HG02610 (cell line): ENCODE measurements around the gene MICU2.

ENCODE experiments used
- ATAC-seq: cut with Tn5 transposase; IDR thresholded peaks from one replicate; pipeline ENCODE4 v1.9.1; 2021; ENCODE audit warnings: mild to moderate bottlenecking, moderate library complexity; ENCODE audit not compliant: unreplicated experiment

The MICU2 gene

DNA sequence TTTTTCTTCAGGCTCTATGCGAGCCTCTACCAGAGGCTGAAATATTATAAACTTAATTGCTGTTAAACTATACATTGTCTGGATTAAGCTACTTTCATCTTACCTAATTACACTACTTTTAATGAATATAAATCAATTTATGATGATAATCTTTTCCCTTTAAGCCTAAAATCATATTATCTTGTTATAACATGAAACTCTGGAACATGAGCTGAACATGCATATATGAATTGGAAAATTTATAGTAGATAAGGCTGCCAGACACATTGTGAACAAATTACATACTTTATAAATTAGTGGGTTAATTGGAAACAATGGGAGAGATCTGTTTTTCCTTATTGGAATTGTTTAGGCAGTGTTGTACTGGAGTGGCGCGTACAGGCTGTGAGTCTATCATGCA lies 99.6 kb downstream of the MICU2 start:
- no peak for ATAC-seq

DNA sequence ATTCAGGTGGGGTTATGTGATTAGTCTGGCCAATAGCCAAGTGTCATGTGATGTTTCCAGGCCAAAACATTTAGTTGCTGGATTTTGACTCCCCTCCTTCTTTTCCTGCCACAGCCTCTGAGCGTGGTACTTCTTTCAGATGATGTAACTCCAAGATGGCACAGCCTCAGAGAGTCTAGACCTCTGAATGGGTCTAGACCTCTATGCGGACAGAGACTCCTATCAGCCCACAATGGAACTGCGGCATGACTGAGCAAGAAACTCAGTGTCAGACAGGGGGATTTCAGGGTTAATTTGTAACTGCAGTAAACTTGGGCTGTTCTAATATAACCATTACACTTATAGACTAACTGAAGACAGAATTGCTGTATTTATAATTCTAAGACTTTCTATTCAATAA lies 102.3 kb downstream of the MICU2 start:
- ATAC-seq = no peak

DNA sequence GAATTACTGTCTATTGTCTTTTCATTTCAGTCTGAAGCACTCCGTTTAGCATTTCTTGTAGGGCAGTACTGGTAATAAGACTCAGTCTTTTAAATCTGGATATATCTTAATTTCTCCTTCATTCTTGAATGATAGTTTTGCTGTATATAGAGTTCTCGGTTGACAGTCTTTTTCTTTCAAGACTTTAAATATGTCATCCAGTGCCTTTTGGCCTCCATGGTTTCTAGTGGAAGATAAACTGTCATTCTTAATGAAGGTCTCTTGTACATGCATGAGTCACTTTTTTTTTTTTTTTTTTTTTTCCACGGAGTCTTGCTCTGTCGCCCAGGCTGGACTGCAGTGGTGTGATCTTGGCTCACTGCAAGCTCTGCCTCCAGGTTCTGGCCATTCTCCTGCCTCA lies 117.6 kb downstream of the MICU2 start:
- no peak for ATAC-seq

DNA sequence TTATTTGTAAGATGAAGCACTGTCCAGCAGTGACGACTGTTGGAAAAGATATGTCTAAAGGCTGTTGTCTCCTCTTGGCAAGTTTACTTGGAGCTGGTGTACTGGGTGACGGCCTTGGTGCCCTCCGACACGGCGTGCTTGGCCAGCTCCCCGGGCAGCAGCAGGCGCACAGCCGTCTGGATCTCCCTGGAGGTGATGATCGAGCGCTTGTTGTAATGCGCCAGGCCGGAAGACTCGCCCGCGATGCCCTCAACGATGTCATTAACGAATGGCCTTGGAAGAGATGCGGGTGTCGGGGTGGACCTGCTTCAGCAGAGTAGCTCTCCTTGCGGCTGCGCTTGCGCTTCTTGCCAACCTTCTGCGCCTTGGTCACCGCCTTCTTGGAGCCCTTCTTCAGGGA lies 120.2 kb downstream of the MICU2 start:
- ATAC-seq = no peak

DNA sequence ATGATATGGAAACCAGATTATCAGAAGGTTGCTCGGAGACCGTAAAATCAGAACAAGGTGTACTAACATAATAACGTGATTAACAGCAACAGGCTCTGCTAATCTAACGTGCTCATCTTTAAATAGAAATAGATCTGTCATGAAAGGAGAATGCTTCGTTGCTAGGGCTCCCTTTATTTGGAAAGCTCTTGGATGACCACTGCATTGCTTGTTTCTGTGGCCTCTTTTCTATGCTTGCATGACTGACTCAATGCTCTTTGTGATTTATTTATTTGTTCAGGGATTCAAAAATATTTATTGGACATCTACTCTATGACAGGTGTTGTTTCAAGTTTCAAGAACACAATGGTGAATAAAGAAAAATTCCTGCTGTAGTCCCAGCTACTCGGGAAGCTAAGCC lies 122.6 kb downstream of the MICU2 start:
- ATAC-seq = no peak

DNA sequence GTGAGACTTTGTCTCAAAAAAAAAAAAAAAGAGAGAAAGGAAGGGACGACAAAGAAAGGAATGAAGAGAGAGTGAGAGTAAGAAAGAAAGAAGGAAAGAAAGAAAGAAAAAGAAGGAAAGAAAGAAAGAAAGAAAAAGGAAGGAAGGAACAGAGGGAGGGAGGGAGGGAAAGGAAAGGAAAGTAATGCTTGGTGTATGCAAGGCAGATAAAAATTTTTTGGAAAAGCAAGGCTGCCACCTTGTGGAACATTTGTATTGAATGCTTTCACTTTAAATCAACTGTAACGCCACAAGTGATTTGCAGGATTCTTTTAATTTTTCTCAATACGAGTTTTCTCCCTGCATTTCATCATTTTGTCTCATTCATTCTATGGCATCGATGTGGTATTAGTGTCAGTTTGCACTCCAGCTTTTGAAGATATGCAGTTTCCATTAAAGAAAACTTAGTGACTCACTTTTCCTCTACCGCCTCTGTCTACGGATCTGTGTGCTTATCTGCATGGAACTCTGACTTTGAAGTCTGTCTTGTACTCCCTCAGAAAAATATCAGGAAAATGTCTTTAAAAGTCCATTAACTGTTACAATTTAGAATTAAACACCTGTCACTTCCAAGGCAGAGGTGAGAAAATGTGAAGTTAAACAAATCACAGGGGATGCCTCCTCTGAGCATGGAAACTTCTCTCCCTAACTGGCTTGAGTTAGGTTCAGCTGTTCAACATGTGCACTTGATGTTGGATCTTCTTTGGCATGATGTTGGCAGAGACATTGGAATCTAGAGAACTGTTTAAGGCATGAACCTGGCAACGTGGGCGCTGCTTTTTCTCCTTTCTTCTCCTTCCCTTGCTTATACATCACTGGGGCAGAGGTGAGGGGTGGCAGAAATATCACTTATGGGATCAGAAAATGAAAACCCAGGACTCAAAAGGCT lies 124.8 kb downstream of the MICU2 start:
- no peak for ATAC-seq

DNA sequence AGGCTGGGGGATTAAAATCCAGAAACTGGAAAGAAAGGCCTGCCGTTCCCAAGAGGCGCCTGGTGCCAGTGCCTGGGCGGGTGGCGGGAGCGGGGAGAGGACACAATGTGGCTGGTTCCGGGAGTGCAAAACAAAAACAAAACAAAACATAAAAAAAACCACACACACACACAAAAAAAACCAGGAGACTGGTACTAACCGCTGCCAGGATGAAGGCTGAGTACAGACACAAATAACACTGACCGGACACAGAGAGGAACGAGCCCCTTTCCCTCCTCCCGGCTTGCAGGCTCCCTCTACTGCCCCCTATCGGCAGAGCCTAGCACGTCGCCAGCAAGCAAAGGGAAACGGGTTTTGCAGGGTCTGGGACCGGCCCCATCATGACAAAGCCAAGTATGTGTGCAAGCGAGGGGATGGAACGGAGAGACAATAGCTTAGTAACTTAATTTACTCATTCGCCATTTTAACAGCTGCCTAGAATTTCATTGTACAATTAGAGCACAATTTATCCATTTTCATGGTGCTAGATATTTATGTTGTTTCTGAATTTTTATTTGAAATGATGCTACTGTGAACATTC lies 127.0 kb downstream of the MICU2 start:
- ATAC-seq = peak; percentile 80

DNA sequence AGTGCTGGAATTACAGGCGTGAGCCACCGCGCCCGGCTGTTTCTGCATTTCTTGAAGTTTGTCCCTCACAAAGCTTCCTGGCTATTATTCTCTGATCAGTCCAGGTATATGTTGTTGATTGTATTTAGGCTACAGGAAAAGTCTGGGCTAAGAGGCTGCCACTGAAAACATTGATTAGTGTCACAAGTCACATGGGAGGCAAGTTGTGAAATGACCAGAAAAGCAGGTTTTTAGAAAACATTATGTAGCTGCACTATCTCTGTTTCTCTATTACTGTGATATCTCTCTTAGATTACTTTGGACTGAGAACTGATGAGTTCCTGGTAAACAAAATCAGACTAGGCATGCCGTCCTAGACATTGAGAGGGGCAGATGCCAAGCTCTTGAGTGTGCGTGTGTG lies 128.9 kb downstream of the MICU2 start:
- ATAC-seq = no peak

DNA sequence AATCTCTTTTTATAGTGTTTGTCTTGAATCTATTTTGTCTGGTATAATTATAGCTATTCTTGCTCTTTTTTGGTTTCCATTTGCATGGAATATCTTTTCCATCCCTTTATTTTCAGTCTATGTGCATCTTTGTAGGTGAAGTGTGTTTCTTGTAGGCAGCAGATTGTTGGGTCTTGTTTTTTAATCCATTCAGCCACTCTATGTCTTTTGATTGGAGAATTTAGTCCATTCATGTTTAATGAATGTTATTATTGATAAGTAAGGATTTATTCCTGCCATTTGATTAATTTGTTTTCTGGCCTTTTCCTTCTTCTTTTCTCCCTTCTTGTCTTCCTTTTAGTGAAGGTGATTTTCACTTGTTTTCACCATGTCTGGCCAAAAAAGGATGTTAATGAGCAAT lies 133.2 kb downstream of the MICU2 start:
- ATAC-seq = no peak

DNA sequence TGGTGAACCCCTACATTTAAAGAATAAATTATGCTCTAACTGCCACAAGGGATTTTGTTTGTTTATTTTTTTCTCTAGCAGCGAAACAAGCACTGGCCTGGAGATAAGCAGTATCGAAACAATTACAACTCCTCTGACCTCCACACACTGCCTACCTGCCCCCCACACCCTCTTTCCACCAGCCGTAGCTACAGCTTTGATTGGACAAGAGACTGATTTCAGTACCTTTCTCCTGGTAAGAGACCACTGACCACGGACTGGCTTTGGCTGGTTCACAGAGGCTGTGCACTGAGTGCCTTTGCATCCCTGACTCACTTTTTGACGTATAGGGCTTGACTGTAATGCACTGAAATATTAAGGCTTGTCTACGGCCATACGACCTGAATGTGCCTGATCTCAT lies 137.4 kb downstream of the MICU2 start:
- no peak for ATAC-seq

DNA sequence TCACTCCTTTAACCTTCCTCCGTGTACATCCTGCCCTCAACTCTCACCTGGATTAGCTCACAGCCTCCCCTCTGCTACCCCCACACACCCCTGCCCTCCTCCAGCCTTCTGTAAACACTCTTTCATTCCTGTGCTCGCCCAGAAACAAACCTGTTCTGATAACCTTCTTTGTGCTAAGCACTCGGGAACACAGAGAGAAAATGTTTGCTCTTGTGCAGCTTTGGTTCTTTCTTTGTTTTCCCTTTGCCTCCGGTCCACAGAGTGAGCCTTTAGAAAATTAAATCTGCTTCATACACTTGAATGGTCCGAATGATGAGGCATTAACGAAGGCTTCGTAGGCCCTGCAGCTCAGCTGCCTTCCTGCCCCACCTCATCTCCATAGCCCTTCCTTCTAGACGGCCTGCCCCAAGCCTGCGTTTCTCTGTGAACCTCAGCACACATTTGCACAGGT lies 138.2 kb downstream of the MICU2 start:
- ATAC-seq = no peak

DNA sequence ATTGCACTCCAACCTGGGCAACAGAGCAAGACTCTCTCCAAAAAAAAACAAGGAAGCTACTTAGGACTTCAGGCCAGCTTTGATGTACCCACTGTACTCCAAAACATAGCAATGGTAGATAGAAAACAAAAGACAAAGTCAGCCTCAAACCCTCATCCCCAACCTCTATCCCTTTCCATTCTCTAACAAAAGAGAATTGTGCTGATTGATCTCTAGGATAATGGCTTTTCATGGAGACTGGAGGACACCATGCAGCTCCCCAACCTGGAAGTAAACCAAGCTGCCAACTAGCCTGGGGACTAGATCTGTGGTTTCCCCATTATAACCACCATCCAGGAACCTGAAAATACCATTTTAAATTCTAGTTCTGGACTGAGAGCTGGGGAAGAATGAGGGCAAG lies 140.5 kb downstream of the MICU2 start:
- no peak for ATAC-seq

DNA sequence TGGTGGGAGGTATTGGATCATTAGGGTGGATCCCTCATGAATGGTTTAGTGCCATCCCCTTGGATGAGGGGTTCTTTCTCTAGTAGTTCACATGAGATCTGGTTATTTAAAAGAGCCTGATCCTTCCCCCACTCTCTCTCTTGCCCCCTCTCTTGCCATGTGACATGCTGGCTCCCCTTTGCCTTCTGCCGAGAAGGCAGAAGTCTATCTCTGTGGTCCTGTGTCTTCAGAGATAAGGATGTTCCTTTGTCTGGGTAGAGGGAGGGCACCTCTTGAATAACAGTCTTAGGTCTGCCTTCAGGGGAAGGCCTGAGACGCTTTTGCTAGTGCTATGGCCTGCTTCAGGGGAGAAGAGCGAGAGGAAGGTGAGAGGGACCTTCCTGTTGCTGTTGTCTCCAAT lies 142.8 kb downstream of the MICU2 start:
- no peak for ATAC-seq

DNA sequence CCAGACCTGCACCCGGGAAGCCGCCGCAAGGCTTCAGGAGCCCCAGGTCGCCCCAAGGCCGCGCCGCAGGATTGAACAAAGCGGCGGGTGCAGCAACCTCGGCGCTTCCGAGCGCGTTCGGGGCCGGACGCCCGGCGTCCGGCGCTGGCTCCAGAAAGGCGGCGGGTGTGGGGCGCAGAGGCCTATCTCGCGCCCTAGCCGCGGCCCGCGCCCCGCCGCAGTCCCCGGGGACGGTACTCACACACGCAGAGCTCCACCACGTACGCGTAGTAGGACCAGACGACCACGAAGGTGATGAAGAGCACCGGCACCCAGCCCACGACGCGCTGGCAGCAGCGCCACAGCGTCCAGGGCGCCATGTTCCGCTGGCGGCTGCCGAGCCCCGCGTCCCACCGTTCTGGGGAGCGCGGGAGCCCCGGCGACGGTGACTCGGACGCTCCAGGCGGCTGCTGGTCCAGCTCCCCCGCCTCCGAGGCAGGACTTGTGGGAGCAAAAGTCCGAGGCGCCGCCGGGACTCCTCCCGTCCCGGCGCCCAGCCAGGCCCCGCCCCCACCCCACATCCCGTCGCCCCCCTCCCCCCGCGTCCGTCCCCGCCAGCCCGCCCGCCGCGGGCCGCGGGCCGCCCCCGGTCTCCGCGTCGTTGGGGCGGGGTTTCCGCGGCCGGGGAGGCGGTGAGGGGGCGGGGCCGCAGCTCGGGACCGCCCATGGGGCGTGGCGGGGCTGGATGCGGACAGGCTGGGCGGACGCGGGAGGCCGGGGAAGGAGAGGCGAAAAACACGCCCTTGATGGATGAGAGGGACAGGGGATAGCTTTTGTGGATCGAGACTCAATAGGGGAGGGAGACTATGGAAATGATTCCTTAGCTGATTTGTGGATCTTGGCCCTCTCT lies 144.9 kb downstream of the MICU2 start, which contains the start of gene ZDHHC20:
ZDHHC20 (minus strand) TSS at position 491 of the 889 bp plus-strand sequence; CDS start at position 359, 132 bp downstream.
- peak; percentile 89 for ATAC-seq

DNA sequence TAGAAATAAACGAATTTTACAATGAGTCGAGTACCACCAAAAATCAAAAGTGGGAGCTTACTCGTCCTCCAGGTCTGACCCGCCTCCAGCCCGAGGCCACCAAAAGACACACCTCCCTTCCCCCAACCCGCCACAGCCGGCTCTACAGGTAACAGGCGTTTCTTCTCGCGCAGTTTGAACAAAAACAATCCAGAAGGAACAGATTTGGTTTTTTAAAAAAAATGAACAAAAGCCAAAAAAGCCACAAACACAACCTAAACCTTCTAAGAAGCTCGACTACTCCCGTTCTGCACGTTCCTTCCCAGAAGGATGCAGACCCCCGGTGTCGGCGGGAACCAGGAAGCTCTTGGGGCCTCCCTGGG lies 145.5 kb downstream of the MICU2 start:
- ATAC-seq = peak; percentile 31

DNA sequence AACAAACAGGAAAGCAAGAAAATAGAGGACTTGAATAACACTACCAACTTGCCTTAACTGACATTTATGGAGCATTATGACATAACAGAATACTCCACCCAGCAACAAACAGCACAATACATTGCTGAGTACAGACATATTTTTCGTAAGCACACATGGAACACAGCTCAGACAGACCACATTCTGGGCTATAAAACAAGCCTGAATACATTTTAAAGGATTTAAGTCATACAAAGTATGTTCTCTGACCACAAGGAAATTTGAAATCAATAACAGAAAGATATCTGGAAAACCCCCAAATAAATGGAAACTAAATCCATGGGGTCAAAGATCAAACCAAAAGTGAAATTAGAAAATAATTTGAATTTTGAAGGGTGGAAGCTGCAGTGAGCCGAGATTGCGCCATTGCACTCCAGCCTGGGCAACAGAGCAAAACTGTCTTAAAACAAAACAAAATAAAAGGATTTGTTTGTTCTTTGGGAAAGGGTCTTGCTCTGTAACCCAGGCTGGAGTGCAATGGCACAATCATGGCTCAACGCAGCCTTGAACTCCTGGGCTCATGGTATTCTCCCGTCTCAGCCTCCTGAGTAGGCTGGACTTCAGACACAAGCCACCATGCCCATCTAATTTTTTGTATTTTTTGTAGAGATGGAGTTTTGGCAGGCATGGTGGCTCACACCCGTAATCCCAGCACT lies 150.4 kb downstream of the MICU2 start:
- no peak for ATAC-seq

DNA sequence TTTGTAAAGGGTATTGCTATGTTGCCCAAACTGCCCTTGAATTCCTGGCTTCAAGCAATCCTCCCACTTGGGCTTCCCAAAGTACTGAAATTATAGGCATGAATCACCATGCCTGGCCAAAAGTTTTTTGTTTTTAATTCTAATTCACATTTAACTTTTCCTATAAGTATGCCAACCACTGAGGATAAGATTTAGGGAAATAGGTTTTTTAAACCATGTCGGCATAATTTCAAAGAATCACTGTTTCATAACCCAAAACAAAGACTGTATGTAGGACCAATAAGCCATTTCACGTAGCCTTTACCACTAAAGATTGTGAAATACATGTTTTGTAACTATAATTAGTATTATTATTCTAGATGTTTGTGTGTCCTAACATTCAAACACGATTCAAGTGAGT lies 153.0 kb downstream of the MICU2 start:
- no peak for ATAC-seq

DNA sequence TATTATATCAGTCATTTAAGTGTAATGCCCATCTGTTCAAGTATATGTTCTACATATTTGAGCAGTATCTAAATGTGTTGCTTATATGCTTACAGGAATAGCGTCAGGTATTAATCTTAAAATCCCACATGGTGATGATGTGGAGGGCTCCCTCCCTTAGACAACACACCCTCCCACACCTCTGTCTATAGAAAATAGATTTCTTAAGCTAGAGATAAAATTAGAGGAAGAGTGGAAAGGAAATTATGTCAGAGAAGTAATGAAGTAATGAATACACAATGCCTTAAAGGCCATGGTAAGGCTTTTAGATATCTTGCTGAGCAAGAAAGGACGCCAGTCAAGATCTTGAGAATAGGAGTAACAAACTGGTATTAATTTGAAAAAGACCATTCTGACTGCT lies 157.3 kb downstream of the MICU2 start:
- no peak for ATAC-seq

DNA sequence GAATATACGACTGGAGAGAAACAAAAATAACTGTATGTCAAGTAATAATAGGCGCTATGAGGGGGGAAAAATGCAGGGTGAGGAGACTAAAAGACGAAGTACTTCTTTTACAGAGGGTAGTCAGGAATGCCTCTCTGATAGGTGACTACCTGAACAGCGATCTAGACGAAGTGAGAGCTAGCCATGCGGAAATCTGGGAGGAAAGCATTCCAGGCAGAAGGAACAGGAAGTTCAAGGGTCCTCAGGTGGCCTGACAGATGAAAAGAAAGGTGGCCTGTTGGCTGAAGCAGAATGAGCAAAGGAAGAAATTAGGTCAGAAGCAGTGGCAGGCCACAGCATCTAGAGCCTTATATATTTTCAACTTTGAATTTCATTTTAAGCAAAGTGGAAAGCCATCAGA lies 158.2 kb downstream of the MICU2 start:
- ATAC-seq = no peak

DNA sequence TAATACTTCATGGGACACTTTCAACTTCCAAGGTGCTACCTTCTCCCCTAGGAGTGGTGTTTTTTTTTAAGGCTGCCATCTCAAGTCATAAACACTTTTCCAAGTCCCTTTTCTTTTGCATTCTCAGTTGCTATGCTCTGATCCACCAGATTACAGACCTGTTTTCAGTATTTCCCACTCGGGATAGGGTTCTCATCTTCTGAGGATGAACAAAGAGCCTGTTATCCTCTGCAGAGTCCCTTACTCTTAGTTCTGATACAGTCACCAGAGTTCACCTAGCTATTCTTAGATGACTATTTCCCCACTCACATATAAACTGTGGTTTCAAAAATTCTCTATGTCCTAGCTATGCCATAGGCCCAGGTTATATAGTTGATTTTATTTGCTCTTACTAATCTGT lies 160.8 kb downstream of the MICU2 start:
- no peak for ATAC-seq
